Rectal smooth muscle tissue (tissue), 1 donor: ENCODE results near the gene ALKBH7.
A peak's percentile ranks its signal among the peaks of the same experiment; 100 is the strongest.
"Not testable (repeated sequence)": the region's sequence is repeated elsewhere in the genome, so short reads cannot be mapped to it uniquely, and the experiment has no call there.

Experiments
- H3K27ac ChIP-seq: one replicate; pipeline ENCODE4 v1.7.0; 2013; ENCODE audit warnings: low read depth, low read length, inconsistent platforms
- H3K27me3 ChIP-seq: one replicate; pipeline ENCODE4 v1.7.0; 2013; ENCODE audit warnings: low read length; ENCODE audit not compliant: control insufficient read depth, insufficient read depth
- H3K36me3 ChIP-seq: one replicate; pipeline ENCODE4 v1.7.0; 2013; ENCODE audit warnings: low read length; ENCODE audit not compliant: control insufficient read depth, insufficient read depth
- H3K4me1 ChIP-seq: one replicate; pipeline ENCODE4 v1.7.0; 2013; ENCODE audit warnings: low read length; ENCODE audit not compliant: control insufficient read depth, insufficient read depth
- H3K4me3 ChIP-seq: one replicate; pipeline ENCODE4 v1.7.0; 2013; ENCODE audit warnings: low read length
- H3K9ac ChIP-seq: one replicate; pipeline ENCODE4 v1.7.0; 2013; ENCODE audit warnings: low read length

Gene ALKBH7

GRCh38 chr19:6393074-6393982, 20.7 kb downstream of the ALKBH7 start, which contains the start of gene GTF2F1:
GTF2F1 (minus strand) TSS chr19:6393164; CDS start chr19:6392995, 169 bp downstream.
- peak within 1 kb of the TSS; percentile 88 for H3K9ac ChIP-seq
- peaks cover 7% of the 10 kb centered on the region for H3K36me3 ChIP-seq
- peak within 1 kb of the TSS; percentile 100 for H3K27ac ChIP-seq
- H3K4me1 ChIP-seq = peaks cover 12% of the 10 kb centered on the region
- H3K27me3 ChIP-seq = no peaks in the 10 kb centered on the region
- peak within 1 kb of the TSS; percentile 91 for H3K4me3 ChIP-seq

GRCh38 chr19:6393983-6394412, 21.4 kb downstream of the ALKBH7 start:
- peaks cover 12% of the 10 kb centered on the region for H3K4me1 ChIP-seq
- H3K9ac ChIP-seq = peak overlapping the region; percentile 88
- peaks cover 3% of the 10 kb centered on the region for H3K36me3 ChIP-seq
- no peaks in the 10 kb centered on the region for H3K27me3 ChIP-seq
- peak overlapping the region; percentile 91 for H3K4me3 ChIP-seq
- peak overlapping the region; percentile 100 for H3K27ac ChIP-seq

GRCh38 chr19:6394831-6395230, 22.2 kb downstream of the ALKBH7 start:
- H3K36me3 ChIP-seq = peaks cover 2% of the 10 kb centered on the region
- H3K4me3 ChIP-seq = no peak overlapping the region
- H3K27ac ChIP-seq = no peak overlapping the region

DNA sequence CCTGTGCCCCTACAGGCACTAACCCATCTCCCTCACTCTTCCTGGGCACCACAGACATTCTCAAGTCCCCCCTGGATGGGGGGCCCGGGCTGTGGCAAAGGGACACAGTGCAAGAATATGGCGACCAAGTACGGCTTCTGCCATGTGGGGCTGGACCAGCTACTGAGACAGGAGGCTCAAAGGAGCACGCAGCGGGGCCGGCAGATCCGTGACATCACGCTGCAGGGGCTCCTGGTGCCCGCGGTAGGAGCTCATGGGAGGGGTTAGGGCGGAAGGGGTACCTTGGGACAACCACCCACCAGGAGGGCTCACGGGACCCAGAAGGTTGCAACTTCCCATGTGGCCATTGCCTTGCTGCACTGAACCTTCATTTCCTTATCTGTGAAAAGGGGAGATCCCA, 23.7 kb downstream of the ALKBH7 start:
- H3K27me3 ChIP-seq = no peaks in the 10 kb centered on the region
- no peak overlapping the region for H3K27ac ChIP-seq
- H3K36me3 ChIP-seq = no peaks in the 10 kb centered on the region
- H3K4me1 ChIP-seq = peaks cover 12% of the 10 kb centered on the region
- H3K4me3 ChIP-seq = no peak overlapping the region
- H3K9ac ChIP-seq = no peak overlapping the region

More at GRCh38 chr19:6394831-6395230, 22.2 kb downstream of the ALKBH7 start:
- H3K9ac ChIP-seq = no peak overlapping the region
- H3K27me3 ChIP-seq = no peaks in the 10 kb centered on the region
- peaks cover 12% of the 10 kb centered on the region for H3K4me1 ChIP-seq

DNA sequence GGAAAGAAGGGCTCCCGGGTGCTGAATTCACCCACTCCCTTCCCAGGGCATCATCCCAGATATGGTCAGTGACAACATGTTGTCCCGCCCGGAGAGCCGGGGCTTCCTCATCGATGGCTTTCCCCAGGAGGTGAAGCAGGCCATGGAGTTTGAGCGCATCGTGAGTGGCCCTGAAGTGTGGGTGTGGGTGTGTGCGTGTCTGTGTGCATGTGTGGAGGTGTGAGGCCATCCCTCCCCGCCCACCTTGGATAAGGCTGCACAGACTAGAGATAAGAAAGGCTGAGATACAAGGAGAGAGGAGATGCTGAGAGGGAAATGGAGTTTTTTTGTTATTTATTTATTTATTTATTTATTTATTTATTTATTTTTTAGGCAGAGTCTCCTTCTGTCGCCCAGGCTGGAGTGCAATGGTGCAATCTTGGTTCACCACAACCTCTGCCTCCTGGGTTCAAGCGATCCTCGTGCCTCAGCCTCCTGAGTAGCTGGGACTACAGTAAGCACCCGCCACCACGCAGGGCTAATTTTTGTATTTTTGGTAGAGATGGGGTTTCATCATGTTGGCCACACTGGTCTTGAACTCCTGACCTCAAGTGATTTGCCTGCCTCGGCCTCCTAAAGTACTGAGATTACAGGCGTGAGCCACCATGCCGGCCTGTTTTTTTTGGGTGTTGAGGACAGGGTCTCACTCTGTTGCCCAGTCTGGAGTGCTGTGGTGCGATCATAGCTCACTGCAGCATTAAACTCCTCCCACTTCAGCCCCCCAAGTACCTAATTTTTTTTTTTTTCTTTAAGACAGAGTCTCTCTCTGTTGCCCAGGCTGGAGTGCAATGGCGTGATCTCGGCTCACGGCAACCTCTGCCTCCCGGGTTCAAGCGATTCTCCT, 27.7 kb downstream of the ALKBH7 start:
- H3K4me1 ChIP-seq, H3K4me3 ChIP-seq, H3K9ac ChIP-seq, H3K36me3 ChIP-seq, H3K27me3 ChIP-seq, H3K27ac ChIP-seq: not testable (repeated sequence)

- no peaks in the 10 kb centered on the region for H3K36me3 ChIP-seq
- H3K27me3 ChIP-seq = no peaks in the 10 kb centered on the region
- H3K4me1 ChIP-seq = no peaks in the 10 kb centered on the region
- H3K27ac ChIP-seq = no peak overlapping the region
- no peak overlapping the region for H3K9ac ChIP-seq
- no peak overlapping the region for H3K4me3 ChIP-seq
These were observed 29.5 kb downstream of the ALKBH7 start for GRCh38 chr19:6402058-6402457.

- no peak overlapping the region for H3K27ac ChIP-seq
- H3K4me3 ChIP-seq = no peak overlapping the region
- no peak overlapping the region for H3K9ac ChIP-seq
- H3K4me1 ChIP-seq = no peaks in the 10 kb centered on the region
- H3K27me3 ChIP-seq = no peaks in the 10 kb centered on the region
- no peaks in the 10 kb centered on the region for H3K36me3 ChIP-seq
These were observed 30.4 kb downstream of the ALKBH7 start for GRCh38 chr19:6402837-6403608.

GRCh38 chr19:6406401-6406800, 33.8 kb downstream of the ALKBH7 start:
- H3K4me1 ChIP-seq = no peaks in the 10 kb centered on the region
- no peaks in the 10 kb centered on the region for H3K27me3 ChIP-seq
- no peak overlapping the region for H3K27ac ChIP-seq
- no peak overlapping the region for H3K4me3 ChIP-seq
- no peak overlapping the region for H3K9ac ChIP-seq
- no peaks in the 10 kb centered on the region for H3K36me3 ChIP-seq

DNA sequence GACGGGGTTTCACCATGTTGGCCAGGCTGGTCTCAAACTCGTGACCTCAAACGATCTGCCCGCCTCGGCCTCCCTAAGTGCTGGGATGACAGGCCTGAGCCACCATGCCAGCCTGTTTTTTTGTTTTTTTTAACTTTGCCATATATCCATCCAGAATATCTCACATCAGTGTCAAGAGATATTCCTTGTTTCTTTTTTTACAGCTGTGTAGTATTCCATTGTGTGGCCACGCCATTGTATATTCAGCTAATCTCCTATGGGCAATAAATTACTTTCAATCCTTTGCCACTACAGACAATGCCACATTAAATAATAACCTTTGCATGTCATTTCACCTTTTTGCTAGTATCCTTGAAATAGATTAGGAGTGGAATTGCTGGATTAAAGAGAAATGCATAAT, 36.8 kb downstream of the ALKBH7 start:
- H3K9ac ChIP-seq = no peak overlapping the region
- no peaks in the 10 kb centered on the region for H3K27me3 ChIP-seq
- no peaks in the 10 kb centered on the region for H3K4me1 ChIP-seq
- H3K4me3 ChIP-seq = no peak overlapping the region
- peaks cover 4% of the 10 kb centered on the region for H3K36me3 ChIP-seq
- H3K27ac ChIP-seq = no peak overlapping the region

GRCh38 chr19:6412061-6412446, 39.5 kb downstream of the ALKBH7 start:
- Histone ChIP-seq H3K36me3 (peaks cover 26% of the 10 kb centered on the region), H3K27me3 (no peaks in the 10 kb centered on the region), H3K4me3 (no peak overlapping the region), H3K27ac (no peak overlapping the region), H3K9ac (no peak overlapping the region), H3K4me1 (no peaks in the 10 kb centered on the region)

- Histone ChIP-seq H3K9ac (no peak overlapping the region), H3K36me3 (peaks cover 31% of the 10 kb centered on the region), H3K4me1 (no peaks in the 10 kb centered on the region), H3K4me3 (no peak overlapping the region), H3K27ac (no peak overlapping the region), H3K27me3 (no peaks in the 10 kb centered on the region)
These were observed 40.0 kb downstream of the ALKBH7 start for GRCh38 chr19:6412447-6413091.
